GM23338 (cell line): ENCODE measurements around the gene OPALIN.

Experiments
- CREB1 ChIP-seq: fragments of 250-450 bp; sonication (Bioruptor Pico); IDR thresholded peaks from 2 replicates; pipeline ENCODE4 v1.5.0; 2020; ENCODE audit warnings: low read depth, mild to moderate bottlenecking, moderate library complexity
- CTCF ChIP-seq, 2 experiments: fragments of 200-600 bp in 1 of 2; sonication (generic) in 1 of 2; conservative IDR thresholded peaks; 2 replicates each; pipeline versions ENCODE4 v1.5.1 to v1.6.1; 2016 to 2017; ENCODE audit warnings: antibody characterized with exemption in 2 of 2, low read depth in 2 of 2, mild to moderate bottlenecking in 2 of 2, moderate library complexity in 1 of 2
- ETS1 ChIP-seq: IDR thresholded peaks from 2 replicates; pipeline ENCODE4 v1.6.1; 2016; ENCODE audit warnings: antibody characterized with exemption
- EZH2 ChIP-seq: fragments of 200-600 bp; sonication (generic); IDR thresholded peaks from one replicate; pipeline ENCODE4 v1.8.0; 2017; ENCODE audit warnings: antibody characterized with exemption, mild to moderate bottlenecking, low read depth; ENCODE audit not compliant: unreplicated experiment
- EZH2phosphoT487 ChIP-seq: fragments of 200-600 bp; sonication (generic); IDR thresholded peaks from one replicate; pipeline ENCODE4 v1.8.1; 2018; ENCODE audit warnings: antibody characterized with exemption; ENCODE audit not compliant: unreplicated experiment
- JUNB ChIP-seq: IDR thresholded peaks from one replicate; pipeline ENCODE4 v1.6.1; 2016; ENCODE audit warnings: antibody characterized with exemption; ENCODE audit not compliant: unreplicated experiment
- POLR2AphosphoS5 ChIP-seq: IDR thresholded peaks from 2 replicates; pipeline ENCODE4 v1.6.1; 2016; ENCODE audit warnings: antibody characterized with exemption, low read depth
- REST ChIP-seq: IDR thresholded peaks from one replicate; pipeline ENCODE4 v1.6.1; 2018; ENCODE audit warnings: antibody characterized with exemption; ENCODE audit not compliant: unreplicated experiment
- STAT1 ChIP-seq: IDR thresholded peaks from one replicate; pipeline ENCODE4 v1.6.1; 2016; ENCODE audit warnings: antibody characterized with exemption; ENCODE audit not compliant: unreplicated experiment
- ZNF331 ChIP-seq: fragments of 250-450 bp; sonication (Bioruptor Pico); IDR thresholded peaks from 2 replicates; pipeline ENCODE4 v1.5.0; 2020; ENCODE audit warnings: low read depth, mild to moderate bottlenecking, moderate library complexity
- ZNF462 ChIP-seq: fragments of 250-450 bp; sonication (Bioruptor Pico); IDR thresholded peaks from 2 replicates; pipeline ENCODE4 v1.5.0; 2020; ENCODE audit warnings: mild to moderate bottlenecking, moderate library complexity

GRCh38 chr10:96366508-96366907 lies 7.7 kb upstream of the OPALIN start:
- TF ChIP-seq CTCF (conservative IDR thresholded peaks at IDR 0.05; ENCODE audit: low read depth in 2 of 2) (no peak), EZH2 (no peak), REST (no peak), ZNF331 (CRISPR knock-in tag) (no peak), POLR2AphosphoS5 (no peak), STAT1 (no peak), CREB1 (CRISPR knock-in tag) (no peak), ZNF462 (CRISPR knock-in tag) (no peak), ETS1 (no peak), EZH2phosphoT487 (no peak), JUNB (no peak)
